Urinary bladder (tissue), 4 donors: Measurements from ENCODE around the gene KBTBD2. TPM values are rescaled to one million over a fixed set of nuclear protein-coding genes. Genes with fewer than 3 reads are reported as not detected.
"Not testable (repeated sequence)": the region's sequence is repeated elsewhere in the genome, so short reads cannot be mapped to it uniquely, and the experiment has no call there.

Experiments
- DNase-seq: peaks from one replicate; pipeline ENCODE4 v3.0.0-alpha.2; 2015; ENCODE audit errors: extremely low spot score
- H3K27ac ChIP-seq: one replicate; pipeline ENCODE4 v1.5.1; 2013; ENCODE audit warnings: low read depth, mild to moderate bottlenecking, moderate library complexity
- H3K36me3 ChIP-seq: one replicate; pipeline ENCODE4 v1.6.1; 2013; ENCODE audit warnings: mild to moderate bottlenecking, moderate library complexity; ENCODE audit not compliant: insufficient read depth
- H3K4me1 ChIP-seq: one replicate; pipeline ENCODE4 v1.6.1; 2013; ENCODE audit warnings: mild to moderate bottlenecking, moderate library complexity; ENCODE audit not compliant: insufficient read depth
- H3K4me3 ChIP-seq: one replicate; pipeline ENCODE4 v1.5.1; 2013; ENCODE audit warnings: low read depth, low read length
- WGBS: extraction: QIAGEN DNeasy Blood & Tissue Kit; methylation state at CpG from one replicate; pipeline ENCODE4 v1.1.7; 2013; 5-methylcytosine and 5-hydroxymethylcytosine counted together
- polyA plus RNA-seq: library from polyadenylated mRNA; stranded (reverse); fragments of 200-250 nt; gene quantifications from one replicate; pipeline ENCODE4 v1.2.3, GENCODE V29; 2013
- total RNA-seq: library from RNA; depleted of rRNA; stranded (reverse); fragments of >200 nt; gene quantifications from one replicate; pipeline ENCODE4 v1.2.3, GENCODE V29; 2014
- donor health status: healthy with polysubstance abuse.
- donor health status: healthy.

Gene KBTBD2
- total RNA-seq (64.8 TPM), polyA plus RNA-seq (19.5 TPM)

- WGBS: under 1% methylated on average over 102 of the region's 104 CpGs
- H3K4me3 ChIP-seq: peak within 1 kb of the TSS; percentile 99
- no peaks in the 10 kb centered on the region for H3K4me1 ChIP-seq
- H3K36me3 ChIP-seq: no peaks in the 10 kb centered on the region
- H3K27ac ChIP-seq: peak within 1 kb of the TSS; percentile 99
- peak; percentile 36 for DNase-seq
Observed at GRCh38 chr7:32891043-32891799, at the start of gene KBTBD2. Gene KBTBD2 (minus strand): TSS chr7:32891760. CDS start chr7:32879604, 12,156 bp downstream.

GRCh38 chr7:32941181-32941580 lies 49.6 kb upstream of the KBTBD2 start:
- peak overlapping the region; percentile 79 for H3K4me3 ChIP-seq
- 18% methylated on average over 5 of the region's 5 CpGs for WGBS
- H3K4me1 ChIP-seq: no peaks in the 10 kb centered on the region
- no peak for DNase-seq
- peak overlapping the region; percentile 74 for H3K27ac ChIP-seq
- H3K36me3 ChIP-seq: no peaks in the 10 kb centered on the region

GRCh38 chr7:32937344-32938174 lies 46.0 kb upstream of the KBTBD2 start:
- Histone ChIP-seq H3K4me3 (no peak overlapping the region), H3K27ac (no peak overlapping the region), H3K4me1 (no peaks in the 10 kb centered on the region), H3K36me3 (no peaks in the 10 kb centered on the region)
- peak; percentile 39 for DNase-seq
- WGBS: 53% methylated on average over 10 of the region's 10 CpGs

- no peak overlapping the region for H3K27ac ChIP-seq
- H3K4me3 ChIP-seq: no peak overlapping the region
- H3K4me1 ChIP-seq: no peaks in the 10 kb centered on the region
- H3K36me3 ChIP-seq: no peaks in the 10 kb centered on the region
- WGBS: 75% methylated on average over 3 of the region's 3 CpGs
- no peak for DNase-seq
Observed at GRCh38 chr7:32936689-32937088, 45.1 kb upstream of the KBTBD2 start.

GRCh38 chr7:32935558-32935957 lies 44.0 kb upstream of the KBTBD2 start:
- H3K27ac ChIP-seq: no peak overlapping the region
- no peaks in the 10 kb centered on the region for H3K36me3 ChIP-seq
- no peak overlapping the region for H3K4me3 ChIP-seq
- H3K4me1 ChIP-seq: no peaks in the 10 kb centered on the region
- DNase-seq: no peak
- WGBS: 91% methylated on average over 1 of the region's 1 CpG

GRCh38 chr7:32930378-32930777 lies 38.8 kb upstream of the KBTBD2 start:
- H3K27ac ChIP-seq: no peak overlapping the region
- DNase-seq: no peak
- H3K4me3 ChIP-seq: no peak overlapping the region
- no peaks in the 10 kb centered on the region for H3K36me3 ChIP-seq
- 85% methylated on average over 7 of the region's 7 CpGs for WGBS
- no peaks in the 10 kb centered on the region for H3K4me1 ChIP-seq

- no peak for DNase-seq
- Histone ChIP-seq H3K36me3 (no peaks in the 10 kb centered on the region), H3K27ac (no peak overlapping the region), H3K4me1 (no peaks in the 10 kb centered on the region), H3K4me3 (no peak overlapping the region)
- WGBS: 84% methylated on average over 13 of the region's 13 CpGs
Observed at GRCh38 chr7:32929430-32930143, 38.0 kb upstream of the KBTBD2 start.

GRCh38 chr7:32928785-32929298 lies 37.3 kb upstream of the KBTBD2 start:
- Histone ChIP-seq H3K36me3 (no peaks in the 10 kb centered on the region), H3K4me3 (no peak overlapping the region), H3K27ac (no peak overlapping the region), H3K4me1 (no peaks in the 10 kb centered on the region)
- WGBS: 98% methylated on average over 2 of the region's 2 CpGs
- no peak for DNase-seq

GRCh38 chr7:32921896-32922295 lies 30.3 kb upstream of the KBTBD2 start:
- H3K4me1 ChIP-seq: no peaks in the 10 kb centered on the region
- WGBS: 88% methylated on average over 2 of the region's 2 CpGs
- H3K36me3 ChIP-seq: no peaks in the 10 kb centered on the region
- no peak for DNase-seq
- H3K4me3 ChIP-seq: no peak overlapping the region
- no peak overlapping the region for H3K27ac ChIP-seq

- DNase-seq, H3K27ac ChIP-seq, H3K4me1 ChIP-seq, H3K36me3 ChIP-seq, H3K4me3 ChIP-seq: not testable (repeated sequence)
- WGBS: 91% methylated on average over 6 of the region's 7 CpGs
Observed at GRCh38 chr7:32916994-32917393, 25.4 kb upstream of the KBTBD2 start.

GRCh38 chr7:32916006-32916405 lies 24.4 kb upstream of the KBTBD2 start:
- WGBS: 84% methylated on average over 3 of the region's 3 CpGs
- H3K27ac ChIP-seq: no peak overlapping the region
- no peaks in the 10 kb centered on the region for H3K36me3 ChIP-seq
- no peak overlapping the region for H3K4me3 ChIP-seq
- DNase-seq: no peak
- no peaks in the 10 kb centered on the region for H3K4me1 ChIP-seq

- Histone ChIP-seq H3K36me3 (no peaks in the 10 kb centered on the region), H3K4me3 (no peak overlapping the region), H3K27ac (no peak overlapping the region), H3K4me1 (no peaks in the 10 kb centered on the region)
- WGBS: 95% methylated on average over 5 of the region's 5 CpGs
- DNase-seq: no peak
Observed at GRCh38 chr7:32915041-32915536, 23.5 kb upstream of the KBTBD2 start.

GRCh38 chr7:32914184-32914583 lies 22.6 kb upstream of the KBTBD2 start:
- no peaks in the 10 kb centered on the region for H3K36me3 ChIP-seq
- H3K4me3 ChIP-seq: no peak overlapping the region
- 85% methylated on average over 1 of the region's 1 CpG for WGBS
- H3K4me1 ChIP-seq: no peaks in the 10 kb centered on the region
- DNase-seq: no peak
- H3K27ac ChIP-seq: no peak overlapping the region
